Breast epithelium (tissue), 3 donors: ENCODE measurements around the gene OSBPL6.

Experiments used
- POLR2AphosphoS5 ChIP-seq, 3 donors: sonication (generic); formaldehyde crosslinking; IDR thresholded peaks; one replicate each; pipeline ENCODE4 v1.6.1; 2017; ENCODE audit warnings: antibody characterized with exemption in 3 of 3
- TF ChIP-seq, protein P1 (sequence below), 3 donors: fragments of 450-650 bp; IDR thresholded peaks; one replicate each; pipeline ENCODE4 v1.5.1; 2016 to 2017; ENCODE audit warnings: antibody characterized with exemption in 3 of 3, mild to moderate bottlenecking in 3 of 3, moderate library complexity in 3 of 3

- TF ChIP-seq, protein P1, sequence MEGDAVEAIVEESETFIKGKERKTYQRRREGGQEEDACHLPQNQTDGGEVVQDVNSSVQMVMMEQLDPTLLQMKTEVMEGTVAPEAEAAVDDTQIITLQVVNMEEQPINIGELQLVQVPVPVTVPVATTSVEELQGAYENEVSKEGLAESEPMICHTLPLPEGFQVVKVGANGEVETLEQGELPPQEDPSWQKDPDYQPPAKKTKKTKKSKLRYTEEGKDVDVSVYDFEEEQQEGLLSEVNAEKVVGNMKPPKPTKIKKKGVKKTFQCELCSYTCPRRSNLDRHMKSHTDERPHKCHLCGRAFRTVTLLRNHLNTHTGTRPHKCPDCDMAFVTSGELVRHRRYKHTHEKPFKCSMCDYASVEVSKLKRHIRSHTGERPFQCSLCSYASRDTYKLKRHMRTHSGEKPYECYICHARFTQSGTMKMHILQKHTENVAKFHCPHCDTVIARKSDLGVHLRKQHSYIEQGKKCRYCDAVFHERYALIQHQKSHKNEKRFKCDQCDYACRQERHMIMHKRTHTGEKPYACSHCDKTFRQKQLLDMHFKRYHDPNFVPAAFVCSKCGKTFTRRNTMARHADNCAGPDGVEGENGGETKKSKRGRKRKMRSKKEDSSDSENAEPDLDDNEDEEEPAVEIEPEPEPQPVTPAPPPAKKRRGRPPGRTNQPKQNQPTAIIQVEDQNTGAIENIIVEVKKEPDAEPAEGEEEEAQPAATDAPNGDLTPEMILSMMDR (IDR thresholded peaks at IDR 0.05) = no peak
- TF ChIP-seq POLR2AphosphoS5 (IDR thresholded peaks at IDR 0.05) = no peak
Observed at GRCh38 chr2:178269438-178270224, 75.3 kb downstream of the OSBPL6 start.
